ENCODE measurements around the gene BMX. TPM values are rescaled to one million over a fixed set of nuclear protein-coding genes. Genes with fewer than 3 reads are reported as not detected.

Gene BMX
- total and polyA plus RNA-seq, 10 of the 15 experiments (the other 5 are each of a cell fraction or from before 2014, with no cell fraction given) = not detected

DNA sequence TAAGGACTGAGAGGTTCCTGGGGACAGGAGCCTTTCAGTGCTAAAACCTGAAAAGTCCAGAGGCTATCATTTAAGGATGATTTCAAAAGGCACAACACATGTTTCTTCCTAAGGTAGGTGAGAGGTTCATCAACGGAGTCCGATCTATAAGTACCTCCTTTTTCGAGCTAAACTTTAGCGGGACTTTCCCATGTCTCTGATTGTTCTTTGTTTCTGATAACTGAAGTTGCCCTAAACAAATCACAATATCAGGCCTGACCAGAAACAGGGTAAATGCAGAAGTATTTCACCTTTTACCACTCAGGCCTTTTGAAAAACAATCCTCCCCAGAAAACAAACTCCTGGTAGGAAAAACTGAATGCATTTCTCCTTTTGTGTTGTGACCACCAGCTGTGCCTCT, 25.1 kb upstream of the BMX start (continued):
- TF ChIP-seq, protein P1, sequence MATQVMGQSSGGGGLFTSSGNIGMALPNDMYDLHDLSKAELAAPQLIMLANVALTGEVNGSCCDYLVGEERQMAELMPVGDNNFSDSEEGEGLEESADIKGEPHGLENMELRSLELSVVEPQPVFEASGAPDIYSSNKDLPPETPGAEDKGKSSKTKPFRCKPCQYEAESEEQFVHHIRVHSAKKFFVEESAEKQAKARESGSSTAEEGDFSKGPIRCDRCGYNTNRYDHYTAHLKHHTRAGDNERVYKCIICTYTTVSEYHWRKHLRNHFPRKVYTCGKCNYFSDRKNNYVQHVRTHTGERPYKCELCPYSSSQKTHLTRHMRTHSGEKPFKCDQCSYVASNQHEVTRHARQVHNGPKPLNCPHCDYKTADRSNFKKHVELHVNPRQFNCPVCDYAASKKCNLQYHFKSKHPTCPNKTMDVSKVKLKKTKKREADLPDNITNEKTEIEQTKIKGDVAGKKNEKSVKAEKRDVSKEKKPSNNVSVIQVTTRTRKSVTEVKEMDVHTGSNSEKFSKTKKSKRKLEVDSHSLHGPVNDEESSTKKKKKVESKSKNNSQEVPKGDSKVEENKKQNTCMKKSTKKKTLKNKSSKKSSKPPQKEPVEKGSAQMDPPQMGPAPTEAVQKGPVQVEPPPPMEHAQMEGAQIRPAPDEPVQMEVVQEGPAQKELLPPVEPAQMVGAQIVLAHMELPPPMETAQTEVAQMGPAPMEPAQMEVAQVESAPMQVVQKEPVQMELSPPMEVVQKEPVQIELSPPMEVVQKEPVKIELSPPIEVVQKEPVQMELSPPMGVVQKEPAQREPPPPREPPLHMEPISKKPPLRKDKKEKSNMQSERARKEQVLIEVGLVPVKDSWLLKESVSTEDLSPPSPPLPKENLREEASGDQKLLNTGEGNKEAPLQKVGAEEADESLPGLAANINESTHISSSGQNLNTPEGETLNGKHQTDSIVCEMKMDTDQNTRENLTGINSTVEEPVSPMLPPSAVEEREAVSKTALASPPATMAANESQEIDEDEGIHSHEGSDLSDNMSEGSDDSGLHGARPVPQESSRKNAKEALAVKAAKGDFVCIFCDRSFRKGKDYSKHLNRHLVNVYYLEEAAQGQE (IDR thresholded peaks at IDR 0.05; ENCODE audit: low read depth, low read length) = no peak
- TF ChIP-seq NFYB (IDR thresholded peaks at IDR 0.05; ENCODE audit: insufficient read depth, low read depth, low read length) = no peak
- TF ChIP-seq BCL11A (IDR thresholded peaks at IDR 0.05; ENCODE audit: low read depth, low read length) = no peak
- TF ChIP-seq, protein P2, sequence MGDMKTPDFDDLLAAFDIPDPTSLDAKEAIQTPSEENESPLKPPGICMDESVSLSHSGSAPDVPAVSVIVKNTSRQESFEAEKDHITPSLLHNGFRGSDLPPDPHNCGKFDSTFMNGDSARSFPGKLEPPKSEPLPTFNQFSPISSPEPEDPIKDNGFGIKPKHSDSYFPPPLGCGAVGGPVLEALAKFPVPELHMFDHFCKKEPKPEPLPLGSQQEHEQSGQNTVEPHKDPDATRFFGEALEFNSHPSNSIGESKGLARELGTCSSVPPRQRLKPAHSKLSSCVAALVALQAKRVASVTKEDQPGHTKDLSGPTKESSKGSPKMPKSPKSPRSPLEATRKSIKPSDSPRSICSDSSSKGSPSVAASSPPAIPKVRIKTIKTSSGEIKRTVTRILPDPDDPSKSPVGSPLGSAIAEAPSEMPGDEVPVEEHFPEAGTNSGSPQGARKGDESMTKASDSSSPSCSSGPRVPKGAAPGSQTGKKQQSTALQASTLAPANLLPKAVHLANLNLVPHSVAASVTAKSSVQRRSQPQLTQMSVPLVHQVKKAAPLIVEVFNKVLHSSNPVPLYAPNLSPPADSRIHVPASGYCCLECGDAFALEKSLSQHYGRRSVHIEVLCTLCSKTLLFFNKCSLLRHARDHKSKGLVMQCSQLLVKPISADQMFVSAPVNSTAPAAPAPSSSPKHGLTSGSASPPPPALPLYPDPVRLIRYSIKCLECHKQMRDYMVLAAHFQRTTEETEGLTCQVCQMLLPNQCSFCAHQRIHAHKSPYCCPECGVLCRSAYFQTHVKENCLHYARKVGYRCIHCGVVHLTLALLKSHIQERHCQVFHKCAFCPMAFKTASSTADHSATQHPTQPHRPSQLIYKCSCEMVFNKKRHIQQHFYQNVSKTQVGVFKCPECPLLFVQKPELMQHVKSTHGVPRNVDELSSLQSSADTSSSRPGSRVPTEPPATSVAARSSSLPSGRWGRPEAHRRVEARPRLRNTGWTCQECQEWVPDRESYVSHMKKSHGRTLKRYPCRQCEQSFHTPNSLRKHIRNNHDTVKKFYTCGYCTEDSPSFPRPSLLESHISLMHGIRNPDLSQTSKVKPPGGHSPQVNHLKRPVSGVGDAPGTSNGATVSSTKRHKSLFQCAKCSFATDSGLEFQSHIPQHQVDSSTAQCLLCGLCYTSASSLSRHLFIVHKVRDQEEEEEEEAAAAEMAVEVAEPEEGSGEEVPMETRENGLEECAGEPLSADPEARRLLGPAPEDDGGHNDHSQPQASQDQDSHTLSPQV (IDR thresholded peaks at IDR 0.05) = no peak

DNA sequence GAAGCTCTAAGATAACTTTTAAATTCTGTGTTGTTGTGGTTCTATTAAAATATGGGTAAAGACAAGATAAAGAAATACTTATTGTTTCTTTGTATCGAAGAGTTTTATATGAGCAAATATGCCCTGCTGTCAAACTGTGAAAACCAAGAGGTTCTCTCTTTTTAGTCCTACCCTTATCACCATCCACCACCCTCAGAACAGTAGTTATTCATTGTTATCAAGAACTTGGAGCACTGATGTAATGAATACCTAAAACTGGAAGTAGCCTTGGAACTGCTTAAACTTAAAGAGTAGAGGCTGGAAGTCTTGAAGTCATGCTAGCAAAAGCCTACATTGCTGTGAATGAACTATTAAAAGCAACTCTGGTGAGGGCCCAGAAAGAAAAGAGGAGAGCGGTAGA, 16.7 kb upstream of the BMX start:
- 70% methylated on average over 2 of the region's 2 CpGs for WGBS (ENCODE audit: insufficient coverage, insufficient replicate concordance, low lambda C conversion rate, missing lambda C conversion rate)
- TF ChIP-seq BMI1 (IDR thresholded peaks at IDR 0.05; ENCODE audit: borderline replicate concordance) (no peak), POLR2AphosphoS5 (IDR thresholded peaks at IDR 0.05; ENCODE audit: low read length) (no peak)
- TF ChIP-seq, protein P3, sequence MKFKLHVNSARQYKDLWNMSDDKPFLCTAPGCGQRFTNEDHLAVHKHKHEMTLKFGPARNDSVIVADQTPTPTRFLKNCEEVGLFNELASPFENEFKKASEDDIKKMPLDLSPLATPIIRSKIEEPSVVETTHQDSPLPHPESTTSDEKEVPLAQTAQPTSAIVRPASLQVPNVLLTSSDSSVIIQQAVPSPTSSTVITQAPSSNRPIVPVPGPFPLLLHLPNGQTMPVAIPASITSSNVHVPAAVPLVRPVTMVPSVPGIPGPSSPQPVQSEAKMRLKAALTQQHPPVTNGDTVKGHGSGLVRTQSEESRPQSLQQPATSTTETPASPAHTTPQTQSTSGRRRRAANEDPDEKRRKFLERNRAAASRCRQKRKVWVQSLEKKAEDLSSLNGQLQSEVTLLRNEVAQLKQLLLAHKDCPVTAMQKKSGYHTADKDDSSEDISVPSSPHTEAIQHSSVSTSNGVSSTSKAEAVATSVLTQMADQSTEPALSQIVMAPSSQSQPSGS (IDR thresholded peaks at IDR 0.05; ENCODE audit: low read length) = no peak
- TF ChIP-seq, protein P1 (IDR thresholded peaks at IDR 0.05; ENCODE audit: low read depth, low read length) = no peak

More for the DNA sequence above, 16.7 kb upstream of the BMX start:
- H2AFZ ChIP-seq (ENCODE audit: control insufficient read depth, low read depth, low read length) = no peak overlapping the region
- no peak overlapping the region for H3K9ac ChIP-seq (ENCODE audit: control insufficient read depth, insufficient read depth, low read length)
- no peak overlapping the region for H3K27ac ChIP-seq (ENCODE audit: control insufficient read depth, insufficient read depth)
- no peak for FAIRE-seq
- CTCF ChIA-PET = interaction anchor here (0.6 to 2.1 kb wide), 2 partner anchors 12 to 137 kb away, joined by 3 to 5 read pairs; no protein-coding TSS in a partner anchor
- H3K79me2 ChIP-seq (ENCODE audit: control insufficient read depth, insufficient read depth, low read length) = no peaks in the 10 kb centered on the region
- no peaks in the 10 kb centered on the region for H4K20me1 ChIP-seq (ENCODE audit: control insufficient read depth, insufficient read depth)
- H3K36me3 ChIP-seq (ENCODE audit: control insufficient read depth in 2 of 2, insufficient read depth in 2 of 2, low read length in 1 of 2) = no peaks in the 10 kb centered on the region
- SMC1A ChIA-PET (ENCODE audit: uncharacterized antibody, unreplicated experiment) = interaction anchor here (0.6 kb wide), 1 partner anchor 1163 kb away, joined by 3 read pairs; no protein-coding TSS in a partner anchor
- H3K4me3 ChIP-seq = no peak overlapping the region
- no peak overlapping the region for H3K4me2 ChIP-seq (ENCODE audit: control insufficient read depth, insufficient read depth)
- H3K9me3 ChIP-seq (replicated peaks; ENCODE audit: control insufficient read depth, insufficient read depth, low read length) = no peaks in the 10 kb centered on the region; the same call in 2 of the 3 replicates
- intact Hi-C loops (cut with micrococcal nuclease; ENCODE audit: unreplicated experiment) = no loop called here
- no peak for ATAC-seq
- no peak for DNase-seq (ENCODE audit: low read depth, low spot score)
- POLR2A ChIA-PET = no interaction called here
- BruUV-seq (replicated peaks) = no TSS peak
- RAD21 ChIA-PET (ENCODE audit: unreplicated experiment) = no interaction called here
- in situ Hi-C loops (cut with MboI) = no loop called here
- H3K27me3 ChIP-seq (replicated peaks in 1 of 2; ENCODE audit: control insufficient read depth in 2 of 2, insufficient read depth in 2 of 2, low read length in 1 of 2) = no peaks in the 10 kb centered on the region
- no peaks in the 10 kb centered on the region for H3K4me1 ChIP-seq (ENCODE audit: control insufficient read depth, insufficient read depth, low read length)
